IMR-90 (cell line): ENCODE data around the gene TRIM62. TPM values are rescaled to one million over a fixed set of nuclear protein-coding genes. Genes with fewer than 3 reads are reported as not detected.

Experiments
- ATAC-seq: fragments of 200-7000 bp; cut with Tn5 transposase; 2 replicates; pipeline ENCODE4 v1.9.1; 2020; ENCODE audit warnings: low read depth, mild to moderate bottlenecking, moderate library complexity
- BruUV-seq: library from RNA; stranded (reverse); fragments of 400-500 nt; replicated peaks from 2 replicates; lab custom pipeline; 2021; lab: Mats Ljungman, UMichigan
- CTCF ChIA-PET: fragments of 300-600 bp; formaldehyde crosslinking; extraction: SDS; loops from one replicate; lab custom pipeline; 2021; ENCODE audit warnings: antibody characterized with exemption; lab: Yijun Ruan, JAX
- POLR2A ChIA-PET: fragments of 300-600 bp; sonication (Branson Sonifier 250); formaldehyde crosslinking; loops from one replicate; lab custom pipeline; 2022; ENCODE audit warnings: antibody characterized with exemption; ENCODE audit not compliant: unreplicated experiment; lab: Charles Lee
- DNase-seq: peaks from one replicate; pipeline ENCODE4 v3.0.0; 2013
- H2AFZ ChIP-seq: replicated peaks from 2 replicates; pipeline ENCODE3; 2013; ENCODE audit warnings: low read length, mild to moderate bottlenecking; ENCODE audit not compliant: poor library complexity
- H2AK5ac ChIP-seq: 2 replicates; pipeline ENCODE4 v1.6.1; 2013; ENCODE audit warnings: low read depth, low read length, inconsistent platforms
- H2AK9ac ChIP-seq: replicated peaks from 2 replicates; pipeline ENCODE3; 2013; ENCODE audit warnings: mild to moderate bottlenecking, low read depth, low read length, moderate library complexity; ENCODE audit not compliant: poor library complexity
- H2BK120ac ChIP-seq: 2 replicates; pipeline ENCODE4 v1.6.1; 2013; ENCODE audit warnings: low read depth, low read length, inconsistent platforms
- H2BK15ac ChIP-seq: 3 replicates; pipeline ENCODE4 v1.6.1; 2013; ENCODE audit warnings: low read depth, low read length, inconsistent platforms
- H2BK20ac ChIP-seq: 2 replicates; pipeline ENCODE4 v1.6.1; 2013; ENCODE audit warnings: low read depth, mild to moderate bottlenecking, inconsistent platforms, low read length, moderate library complexity
- H2BK5ac ChIP-seq: 2 replicates; pipeline ENCODE4 v1.6.1; 2013; ENCODE audit warnings: mild to moderate bottlenecking, low read depth, low read length, inconsistent platforms; ENCODE audit not compliant: poor library complexity, severe bottlenecking
- H3K14ac ChIP-seq: replicated peaks from 2 replicates; pipeline ENCODE4 v1.6.1; 2013; ENCODE audit warnings: low read depth, low read length, inconsistent platforms
- H3K18ac ChIP-seq: 2 replicates; pipeline ENCODE4 v1.6.1; 2013; ENCODE audit warnings: low read depth, low read length, control low read depth
- H3K23ac ChIP-seq: 2 replicates; pipeline ENCODE4 v1.6.1; 2013; ENCODE audit warnings: low read depth, low read length, inconsistent platforms
- H3K27ac ChIP-seq: 2 replicates; pipeline ENCODE4 v1.5.1; 2013; ENCODE audit warnings: mild to moderate bottlenecking, control low read depth, low read length; ENCODE audit not compliant: insufficient read depth
- H3K27me3 ChIP-seq: 2 replicates; pipeline ENCODE4 v1.6.1; 2013; ENCODE audit warnings: low read length; ENCODE audit not compliant: control insufficient read depth, insufficient read depth
- H3K36me3 ChIP-seq: 2 replicates; pipeline ENCODE4 v1.6.1; 2013; ENCODE audit warnings: low read length, mixed read lengths; ENCODE audit not compliant: control insufficient read depth, insufficient read depth
- H3K4ac ChIP-seq: 2 replicates; pipeline ENCODE4 v1.6.1; 2013; ENCODE audit warnings: low read depth, low read length, inconsistent platforms
- H3K4me1 ChIP-seq: 2 replicates; pipeline ENCODE4 v1.6.1; 2013; ENCODE audit warnings: low read length, mixed read lengths; ENCODE audit not compliant: control insufficient read depth, insufficient read depth
- H3K4me2 ChIP-seq: 2 replicates; pipeline ENCODE4 v1.6.1; 2013; ENCODE audit warnings: low read depth, mild to moderate bottlenecking, control low read depth, low read length, moderate library complexity
- H3K4me3 ChIP-seq: 2 replicates; pipeline ENCODE4 v1.5.1; 2013; ENCODE audit warnings: low read depth, mild to moderate bottlenecking, control low read depth, low read length, moderate library complexity; ENCODE audit not compliant: insufficient read depth
- H3K56ac ChIP-seq: 2 replicates; pipeline ENCODE4 v1.6.1; 2013; ENCODE audit warnings: low read length, inconsistent platforms; ENCODE audit not compliant: insufficient read depth; ENCODE audit errors: extremely low read depth
- H3K79me1 ChIP-seq, 2 experiments: 2 replicates each; pipeline ENCODE4 v1.6.1; 2013; ENCODE audit warnings: low read length in 2 of 2, inconsistent platforms in 1 of 2, low read depth in 1 of 2
- H3K9ac ChIP-seq: 2 replicates; pipeline ENCODE4 v1.6.1; 2013; ENCODE audit warnings: low read depth, low read length, control low read depth
- H3K9me1 ChIP-seq: 2 replicates; pipeline ENCODE4 v1.6.1; 2013; ENCODE audit warnings: low read length, inconsistent platforms; ENCODE audit not compliant: insufficient read depth
- H3K9me3 ChIP-seq: 2 replicates; pipeline ENCODE4 v1.6.1; 2013; ENCODE audit warnings: low read length; ENCODE audit not compliant: control insufficient read depth, insufficient read depth
- H4K20me1 ChIP-seq: 2 replicates; pipeline ENCODE4 v1.6.1; 2013; ENCODE audit warnings: low read length, inconsistent platforms; ENCODE audit not compliant: insufficient read depth
- H4K5ac ChIP-seq: 2 replicates; pipeline ENCODE4 v1.6.1; 2013; ENCODE audit warnings: mild to moderate bottlenecking, low read depth, low read length, control low read depth
- H4K8ac ChIP-seq, 2 experiments: 2 replicates each; pipeline ENCODE4 v1.6.1; 2013; ENCODE audit warnings: low read depth in 2 of 2, low read length in 2 of 2, control low read depth in 1 of 2, inconsistent platforms in 1 of 2
- H4K91ac ChIP-seq: 2 replicates; pipeline ENCODE4 v1.6.1; 2013; ENCODE audit warnings: low read depth, low read length, inconsistent platforms; ENCODE audit not compliant: insufficient read depth
- BHLHE40 ChIP-seq: fragments of 150-350 bp; IDR thresholded peaks from 2 replicates; pipeline ENCODE4 v1.6.1; 2016; ENCODE audit warnings: mild to moderate bottlenecking, low read depth, low read length
- CEBPB ChIP-seq: IDR thresholded peaks from 2 replicates; pipeline ENCODE4 v1.6.1; 2012; ENCODE audit warnings: low read depth, low read length, improper control_type of control experiment
- CHD1 ChIP-seq: IDR thresholded peaks from 2 replicates; pipeline ENCODE4 v1.6.1; 2012; ENCODE audit warnings: low read depth, low read length, improper control_type of control experiment
- FOS ChIP-seq: fragments of 150-350 bp; IDR thresholded peaks from 2 replicates; pipeline ENCODE4 v1.6.1; 2016; ENCODE audit warnings: low read depth, low read length
- MAFK ChIP-seq: IDR thresholded peaks from 2 replicates; pipeline ENCODE4 v1.6.1; 2012; ENCODE audit warnings: low read depth, low read length, improper control_type of control experiment
- MAZ ChIP-seq: IDR thresholded peaks from 2 replicates; pipeline ENCODE4 v1.6.1; 2012; ENCODE audit warnings: low read depth, mild to moderate bottlenecking, low read length, improper control_type of control experiment, moderate library complexity, borderline replicate concordance
- MXI1 ChIP-seq: IDR thresholded peaks from 2 replicates; pipeline ENCODE4 v1.6.1; 2012; ENCODE audit warnings: low read depth, mild to moderate bottlenecking, low read length, moderate library complexity, borderline replicate concordance
- NFE2L2 ChIP-seq: fragments of 150-350 bp; IDR thresholded peaks from 2 replicates; pipeline ENCODE4 v1.6.1; 2016; ENCODE audit warnings: low read depth, mild to moderate bottlenecking, low read length
- POLR2A ChIP-seq: IDR thresholded peaks from 2 replicates; pipeline ENCODE4 v1.6.1; 2012; ENCODE audit warnings: mild to moderate bottlenecking, low read depth, low read length
- RAD21 ChIP-seq: IDR thresholded peaks from 2 replicates; pipeline ENCODE4 v1.6.1; 2012; ENCODE audit warnings: low read length, improper control_type of control experiment
- RCOR1 ChIP-seq: IDR thresholded peaks from 2 replicates; pipeline ENCODE4 v1.6.1; 2012; ENCODE audit warnings: mild to moderate bottlenecking, low read length, improper control_type of control experiment; ENCODE audit not compliant: insufficient replicate concordance
- RFX5 ChIP-seq: IDR thresholded peaks from 2 replicates; pipeline ENCODE4 v1.8.0; 2012; ENCODE audit warnings: low read depth, mild to moderate bottlenecking, low read length, moderate library complexity
- SMC3 ChIP-seq: fragments of 150-350 bp; IDR thresholded peaks from 2 replicates; pipeline ENCODE4 v1.6.1; 2016; ENCODE audit warnings: low read depth, mild to moderate bottlenecking, antibody characterized with exemption, low read length, moderate library complexity
- WGBS, 2 experiments: methylation state at CpG; one replicate each; pipeline versions ENCODE4 v1.1.5 to v1.1.7; 2013; ENCODE audit warnings: missing lambda C conversion rate in 2 of 2; ENCODE audit not compliant: insufficient read length in 1 of 2; ENCODE audit errors: extremely low coverage in 2 of 2; 5-methylcytosine and 5-hydroxymethylcytosine counted together
- dilution Hi-C: fragments of 300-500 bp; cut with HindIII; formaldehyde crosslinking; loops from one replicate; pipeline ENCODE4 v1.14.3; 2018; ENCODE audit warnings: low sequenced_read_pairs; ENCODE audit not compliant: unreplicated experiment
- in situ Hi-C: fragments of 300-500 bp; cut with MboI; formaldehyde crosslinking; loops from 3 replicates; pipeline ENCODE4 v1.14.3; 2019; ENCODE audit warnings: low sequenced_read_pairs, inconsistent platforms, mixed read lengths
- intact Hi-C: fragments of 100-400 bp; cut with micrococcal nuclease; formaldehyde crosslinking; loops from 2 replicates; pipeline ENCODE4 v1.10.0; 2022
- polyA plus RNA-seq, 3 experiments: library from polyadenylated mRNA; depleted of rRNA; stranded (reverse); fragments of >200 nt; gene quantifications; 2 replicates each; pipeline ENCODE4 v1.2.3, GENCODE V29; 2012; ENCODE audit warnings: low replicate concordance in 1 of 3
- total RNA-seq: library from RNA; depleted of rRNA; stranded (reverse); fragments of >200 nt; gene quantifications from 2 replicates; pipeline ENCODE4 v1.2.3, GENCODE V29; 2012
- TF ChIP-seq, protein P1 (sequence below): fragments of 150-350 bp; IDR thresholded peaks from 2 replicates; pipeline ENCODE4 v1.6.1; 2016; ENCODE audit warnings: low read depth, mild to moderate bottlenecking, low read length, moderate library complexity, borderline replicate concordance
- TF ChIP-seq, protein P2 (sequence below): conservative IDR thresholded peaks from 2 replicates; pipeline ENCODE4 v1.5.1; 2012; ENCODE audit warnings: mild to moderate bottlenecking, low read depth, low read length, improper control_type of control experiment
- TF ChIP-seq, protein P3 (sequence below): fragments of 150-350 bp; IDR thresholded peaks from 2 replicates; pipeline ENCODE4 v1.6.1; 2017; ENCODE audit warnings: mild to moderate bottlenecking, antibody characterized with exemption, low read length, low read depth

TRIM62 gene
- total and polyA plus RNA-seq, 2 of the 4 experiments (the other 2 are of a cell fraction) = 3.0 to 11.1 TPM

DNA sequence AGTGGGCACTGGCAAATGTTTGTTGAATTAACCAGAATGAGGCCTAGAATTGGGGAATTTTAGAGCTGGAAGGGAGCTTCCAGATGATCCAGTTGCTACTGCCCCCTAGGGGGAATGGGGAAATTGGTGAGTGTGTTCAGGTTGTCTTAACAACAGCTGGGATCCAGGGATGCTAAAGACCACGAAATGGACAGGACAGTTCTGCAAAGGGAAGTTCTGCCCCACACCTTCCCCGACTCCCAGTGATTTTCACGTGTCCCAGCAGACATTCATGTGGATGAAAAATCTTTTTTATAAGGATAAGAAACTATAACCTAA is 33.9 kb downstream of the TRIM62 start:
- TF ChIP-seq, protein P1, sequence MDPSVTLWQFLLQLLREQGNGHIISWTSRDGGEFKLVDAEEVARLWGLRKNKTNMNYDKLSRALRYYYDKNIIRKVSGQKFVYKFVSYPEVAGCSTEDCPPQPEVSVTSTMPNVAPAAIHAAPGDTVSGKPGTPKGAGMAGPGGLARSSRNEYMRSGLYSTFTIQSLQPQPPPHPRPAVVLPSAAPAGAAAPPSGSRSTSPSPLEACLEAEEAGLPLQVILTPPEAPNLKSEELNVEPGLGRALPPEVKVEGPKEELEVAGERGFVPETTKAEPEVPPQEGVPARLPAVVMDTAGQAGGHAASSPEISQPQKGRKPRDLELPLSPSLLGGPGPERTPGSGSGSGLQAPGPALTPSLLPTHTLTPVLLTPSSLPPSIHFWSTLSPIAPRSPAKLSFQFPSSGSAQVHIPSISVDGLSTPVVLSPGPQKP = no peak
- TF ChIP-seq MXI1 = no peak
- TF ChIP-seq CHD1 = no peak
- TF ChIP-seq, protein P2, sequence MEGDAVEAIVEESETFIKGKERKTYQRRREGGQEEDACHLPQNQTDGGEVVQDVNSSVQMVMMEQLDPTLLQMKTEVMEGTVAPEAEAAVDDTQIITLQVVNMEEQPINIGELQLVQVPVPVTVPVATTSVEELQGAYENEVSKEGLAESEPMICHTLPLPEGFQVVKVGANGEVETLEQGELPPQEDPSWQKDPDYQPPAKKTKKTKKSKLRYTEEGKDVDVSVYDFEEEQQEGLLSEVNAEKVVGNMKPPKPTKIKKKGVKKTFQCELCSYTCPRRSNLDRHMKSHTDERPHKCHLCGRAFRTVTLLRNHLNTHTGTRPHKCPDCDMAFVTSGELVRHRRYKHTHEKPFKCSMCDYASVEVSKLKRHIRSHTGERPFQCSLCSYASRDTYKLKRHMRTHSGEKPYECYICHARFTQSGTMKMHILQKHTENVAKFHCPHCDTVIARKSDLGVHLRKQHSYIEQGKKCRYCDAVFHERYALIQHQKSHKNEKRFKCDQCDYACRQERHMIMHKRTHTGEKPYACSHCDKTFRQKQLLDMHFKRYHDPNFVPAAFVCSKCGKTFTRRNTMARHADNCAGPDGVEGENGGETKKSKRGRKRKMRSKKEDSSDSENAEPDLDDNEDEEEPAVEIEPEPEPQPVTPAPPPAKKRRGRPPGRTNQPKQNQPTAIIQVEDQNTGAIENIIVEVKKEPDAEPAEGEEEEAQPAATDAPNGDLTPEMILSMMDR = peak; percentile 58
- peak; percentile 42 for TF ChIP-seq SMC3
- TF ChIP-seq MAZ = no peak
- TF ChIP-seq BHLHE40 = no peak
- TF ChIP-seq POLR2A = no peak
- TF ChIP-seq, protein P3, sequence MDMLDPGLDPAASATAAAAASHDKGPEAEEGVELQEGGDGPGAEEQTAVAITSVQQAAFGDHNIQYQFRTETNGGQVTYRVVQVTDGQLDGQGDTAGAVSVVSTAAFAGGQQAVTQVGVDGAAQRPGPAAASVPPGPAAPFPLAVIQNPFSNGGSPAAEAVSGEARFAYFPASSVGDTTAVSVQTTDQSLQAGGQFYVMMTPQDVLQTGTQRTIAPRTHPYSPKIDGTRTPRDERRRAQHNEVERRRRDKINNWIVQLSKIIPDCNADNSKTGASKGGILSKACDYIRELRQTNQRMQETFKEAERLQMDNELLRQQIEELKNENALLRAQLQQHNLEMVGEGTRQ = no peak
- TF ChIP-seq RCOR1 = no peak
- no peak for TF ChIP-seq MAFK
- no peak for TF ChIP-seq FOS
- TF ChIP-seq CEBPB = no peak
- TF ChIP-seq NFE2L2 = no peak
- no peak for TF ChIP-seq RFX5
- peak; percentile 57 for TF ChIP-seq RAD21
- H4K8ac ChIP-seq = no peak overlapping the region
- ChIA-PET CTCF (interaction anchor here (0.6 to 1.2 kb wide), 4 partner anchors 10 to 21 kb away, joined by 3 to 5 read pairs (median 3); no protein-coding TSS in a partner anchor), POLR2A (interaction anchor here (0.6 kb wide), 1 partner anchor 63 kb away, joined by 3 read pairs; no protein-coding TSS in a partner anchor)
- no peak overlapping the region for H2BK20ac ChIP-seq
- no peak overlapping the region for H3K27ac ChIP-seq
- H3K23ac ChIP-seq = no peak overlapping the region
- no peaks in the 10 kb centered on the region for H3K27me3 ChIP-seq
- H2AK5ac ChIP-seq = no peak overlapping the region
- DNase-seq = peak; percentile 59
- no peak overlapping the region for H2BK5ac ChIP-seq
- H3K36me3 ChIP-seq = peaks cover 27% of the 10 kb centered on the region
- H4K91ac ChIP-seq = no peak overlapping the region
- H2AFZ ChIP-seq = no peak overlapping the region
- peaks cover 28% of the 10 kb centered on the region for H3K9me1 ChIP-seq
- H3K56ac ChIP-seq = no peak overlapping the region
- no peak overlapping the region for H3K4ac ChIP-seq
- ATAC-seq = no peak
- H2BK15ac ChIP-seq = no peak overlapping the region
- no peak overlapping the region for H3K14ac ChIP-seq
- no peaks in the 10 kb centered on the region for H3K9me3 ChIP-seq
- no peak overlapping the region for H3K4me2 ChIP-seq
- in situ Hi-C loops (no loop called here), dilution Hi-C loops (no loop called here), intact Hi-C loops (no loop called here)
- H4K5ac ChIP-seq = no peak overlapping the region
- no TSS peak for BruUV-seq
- H3K18ac ChIP-seq = no peak overlapping the region
- peaks cover 0 to 18% of the 10 kb centered on the region in 2 experiments; a peak in 3 of 4 replicates for H3K79me1 ChIP-seq
- H4K20me1 ChIP-seq = no peaks in the 10 kb centered on the region
- H2BK120ac ChIP-seq = peak overlapping the region; percentile 39; the same call in 1 of the 2 replicates
- H2AK9ac ChIP-seq = no peak overlapping the region
- peaks cover 14% of the 10 kb centered on the region for H3K4me1 ChIP-seq
- H3K9ac ChIP-seq = no peak overlapping the region
- no peak overlapping the region for H3K4me3 ChIP-seq
- WGBS, 2 experiments = no CpG with 5 or more reads among the region's 3 CpGs
